Adipose tissue (tissue), 3 donors: Measurements from ENCODE around the gene SGIP1. TPM values are rescaled to one million over a fixed set of nuclear protein-coding genes. Genes with fewer than 3 reads are reported as not detected.

ENCODE experiments used
- H3K27ac ChIP-seq: one replicate; pipeline ENCODE4 v1.5.1; 2013; ENCODE audit warnings: low read depth, low read length
- WGBS, 3 donors: extraction: QIAGEN DNeasy Blood & Tissue Kit; methylation state at CpG; one replicate each; pipeline ENCODE4 v1.1.7; 2013; 5-methylcytosine and 5-hydroxymethylcytosine counted together
- polyA plus RNA-seq, 3 donors: library from polyadenylated mRNA; stranded (reverse); fragments of 200-250 nt; gene quantifications; one replicate each; pipeline ENCODE4 v1.2.3, GENCODE V29; 2013
- donor health status: healthy with polysubstance abuse.
- donor health status: Bipolar disorder and iron deficiency.
- donor health status: healthy.

Gene SGIP1
- polyA plus RNA-seq, 3 donors = 0.24 to 2.5 (median 2.1) TPM

DNA sequence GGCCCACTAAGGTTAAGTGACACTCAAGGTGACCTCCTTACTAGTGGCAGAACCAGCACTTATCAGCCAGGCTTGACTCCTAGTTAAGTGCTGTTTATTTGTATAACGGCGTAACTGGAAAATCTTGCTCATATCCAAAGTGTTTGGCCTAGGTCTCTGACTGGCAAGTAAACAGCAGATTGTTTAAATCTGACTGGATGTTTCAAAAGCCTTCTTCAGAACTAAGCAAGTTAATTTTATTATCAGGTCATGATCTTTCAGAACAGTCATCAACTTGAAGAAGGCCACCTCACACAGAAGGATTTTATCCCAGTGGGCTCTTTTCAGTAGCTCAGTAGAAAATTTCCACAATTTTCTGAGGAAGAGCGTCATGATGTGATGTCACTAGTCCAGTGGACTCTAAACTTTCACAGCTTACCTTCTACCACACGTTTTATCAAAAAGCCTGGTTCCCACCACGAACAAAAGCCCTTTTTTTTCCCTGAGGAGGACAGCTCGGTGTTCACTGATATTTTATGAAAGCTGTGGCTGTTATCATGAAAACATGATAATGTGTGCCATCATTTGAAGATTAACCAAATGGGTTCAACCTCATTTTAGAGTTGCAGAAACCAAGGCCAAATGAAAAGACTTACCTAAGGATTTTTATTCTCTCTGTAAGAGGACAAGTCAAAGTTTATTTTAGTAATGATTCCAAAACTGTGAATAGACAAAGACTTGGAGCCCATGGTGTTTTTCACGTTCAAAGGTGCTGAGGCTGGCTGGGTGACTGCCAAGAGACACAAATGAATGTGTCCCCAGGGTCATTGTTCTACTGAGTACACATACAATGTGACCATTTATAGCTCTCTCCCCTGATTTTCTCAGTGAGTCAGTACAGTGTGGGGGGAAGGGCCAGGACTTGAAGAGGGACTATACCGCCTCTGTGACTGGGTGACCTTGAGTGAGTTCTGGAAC, 9.1 kb downstream of the SGIP1 start:
- H3K27ac ChIP-seq = no peak overlapping the region
- WGBS, 3 donors = 29 to 70% (median 60%) methylated on average over 8 of the region's 8 CpGs

DNA sequence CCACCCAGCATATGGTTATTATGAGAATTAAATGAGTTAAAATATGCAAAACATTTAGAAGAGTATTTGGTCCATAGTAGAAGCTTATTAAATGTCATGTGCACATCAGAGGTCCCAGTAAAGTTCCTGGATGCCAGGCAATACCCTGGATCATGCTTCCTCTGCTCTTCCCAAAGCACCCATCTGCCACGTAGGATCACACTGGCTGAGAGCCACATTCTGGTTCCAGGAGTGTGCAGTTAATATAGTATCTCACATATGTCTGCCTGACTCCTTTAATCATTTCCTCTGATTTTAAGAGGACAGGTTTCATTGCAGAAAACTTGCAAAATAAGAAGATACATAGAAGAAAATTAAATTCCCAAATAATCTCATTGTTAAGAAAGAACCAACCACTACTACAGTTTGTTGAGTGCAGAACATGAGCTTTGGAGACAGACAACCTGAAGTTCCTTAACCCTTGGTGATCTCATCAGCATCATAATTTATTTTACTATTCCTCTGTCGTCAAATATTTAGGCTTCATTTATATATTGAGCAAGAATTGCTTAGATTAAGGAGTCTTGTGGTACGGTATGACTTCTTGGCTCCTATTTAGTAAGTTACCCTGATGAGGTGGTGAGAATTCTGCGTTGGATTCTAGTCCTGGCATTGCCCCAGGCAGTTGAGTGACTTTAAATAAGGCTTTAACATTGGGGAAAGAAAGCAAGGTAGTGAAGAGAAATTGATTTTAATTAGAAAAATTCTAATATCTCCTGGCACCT, 12.3 kb downstream of the SGIP1 start:
- WGBS, 3 donors = 62 to 67% (median 63%) methylated on average over 4 of the region's 4 CpGs
- no peak overlapping the region for H3K27ac ChIP-seq

DNA sequence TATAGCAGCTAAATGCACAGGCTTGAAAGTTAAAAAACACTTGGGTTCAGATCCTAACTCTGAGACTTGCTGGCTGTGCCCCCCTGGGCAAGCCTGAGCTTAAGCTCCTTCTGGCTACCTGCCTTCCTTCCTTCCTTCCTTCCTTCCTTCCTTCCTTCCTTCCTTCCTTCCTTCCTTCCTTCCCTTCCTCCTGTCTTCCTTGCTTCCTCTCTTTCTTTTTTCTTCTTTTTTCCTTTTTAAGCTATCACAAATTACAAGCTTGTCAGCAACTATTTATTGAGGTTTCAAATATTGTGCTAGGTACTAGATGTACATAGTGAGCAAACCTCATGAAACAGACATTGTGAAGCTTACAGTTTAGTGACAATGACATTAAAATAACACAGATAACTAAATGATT, 15.1 kb downstream of the SGIP1 start:
- H3K27ac ChIP-seq = no peak overlapping the region

DNA sequence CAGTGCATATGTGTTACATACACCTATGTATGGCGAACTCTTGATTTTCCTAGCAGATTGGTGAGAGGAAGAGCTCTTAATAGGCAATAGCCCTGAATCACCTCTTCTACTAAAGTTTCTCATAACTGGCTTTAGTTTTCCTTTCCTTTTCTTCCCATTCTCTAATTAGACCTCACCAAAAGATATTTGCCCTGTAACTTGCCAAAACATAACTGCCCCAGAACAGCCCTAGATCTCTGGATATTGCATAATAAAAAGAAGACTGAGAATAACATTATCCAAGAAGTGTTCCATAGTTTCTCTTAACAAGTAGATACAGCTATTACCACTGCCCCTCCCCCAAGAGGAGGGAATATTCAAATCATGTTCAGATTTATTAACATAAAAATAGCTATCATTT, 16.3 kb downstream of the SGIP1 start:
- WGBS, 3 donors = 96 to 100% (median 97%) methylated on average over 1 of the region's 1 CpG
- no peak overlapping the region for H3K27ac ChIP-seq

DNA sequence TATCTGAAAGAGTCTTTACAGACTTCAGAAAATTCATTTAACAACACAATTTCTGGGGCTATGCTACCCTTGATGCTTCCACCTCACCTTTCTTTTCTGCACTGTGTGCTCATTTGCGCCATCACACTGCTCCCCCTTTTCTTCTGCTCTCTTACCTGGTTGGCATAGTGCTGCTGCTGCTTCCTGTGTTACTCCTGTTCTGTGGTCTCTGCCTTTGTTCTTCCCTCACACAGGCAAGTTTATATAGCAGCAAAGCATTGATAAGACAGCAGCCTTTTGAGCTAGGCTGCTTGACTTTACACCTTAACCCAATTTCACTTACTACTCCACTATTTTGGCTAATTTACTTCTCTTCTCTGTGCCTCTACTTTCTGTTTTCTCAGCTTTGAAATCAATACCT, 18.3 kb downstream of the SGIP1 start:
- 60 to 82% (median 63%) methylated on average over 1 of the region's 1 CpG for WGBS, 3 donors
- H3K27ac ChIP-seq = no peak overlapping the region

DNA sequence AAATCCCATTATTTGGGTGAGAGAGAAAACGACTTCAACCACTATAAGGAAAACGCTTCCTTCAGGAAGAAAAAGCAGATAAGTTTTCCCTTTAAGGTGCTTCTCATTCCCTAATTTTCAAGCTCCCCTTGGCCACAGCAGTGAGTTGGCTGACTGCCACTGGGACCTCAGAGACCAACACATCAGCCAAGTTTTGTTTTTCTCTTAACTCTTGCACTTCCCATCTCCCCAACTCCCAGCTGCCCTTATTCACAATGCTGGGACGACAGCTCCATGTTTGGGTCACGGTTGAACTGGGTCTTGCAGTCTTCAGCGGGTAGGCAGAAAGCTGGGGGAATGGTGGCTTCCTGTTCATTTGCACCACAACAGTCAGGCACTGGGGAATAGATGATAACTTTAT, 18.9 kb downstream of the SGIP1 start:
- 31 to 38% (median 32%) methylated on average over 5 of the region's 5 CpGs for WGBS, 3 donors
- H3K27ac ChIP-seq = no peak overlapping the region

DNA sequence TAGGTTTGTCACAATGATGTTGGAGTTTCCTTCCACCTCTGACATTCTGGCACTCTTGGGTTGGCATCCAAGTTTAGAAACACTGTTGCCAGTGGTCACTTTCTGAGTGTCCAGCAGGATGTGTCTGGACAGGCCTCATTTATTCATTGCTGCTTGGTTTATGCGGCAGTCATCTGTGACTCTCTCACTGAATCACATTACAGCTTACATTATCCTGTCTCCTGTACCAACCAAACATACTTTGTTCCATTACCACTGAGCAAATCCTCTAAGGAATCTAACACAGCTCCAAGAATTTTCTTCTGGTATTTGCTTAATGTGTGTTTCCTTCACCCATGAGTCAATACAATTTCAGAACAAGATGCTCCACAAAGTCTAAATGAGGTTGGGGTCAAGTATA, 19.9 kb downstream of the SGIP1 start:
- WGBS, 3 donors = 89 to 96% (median 92%) methylated on average over 1 of the region's 1 CpG
- H3K27ac ChIP-seq = no peak overlapping the region

DNA sequence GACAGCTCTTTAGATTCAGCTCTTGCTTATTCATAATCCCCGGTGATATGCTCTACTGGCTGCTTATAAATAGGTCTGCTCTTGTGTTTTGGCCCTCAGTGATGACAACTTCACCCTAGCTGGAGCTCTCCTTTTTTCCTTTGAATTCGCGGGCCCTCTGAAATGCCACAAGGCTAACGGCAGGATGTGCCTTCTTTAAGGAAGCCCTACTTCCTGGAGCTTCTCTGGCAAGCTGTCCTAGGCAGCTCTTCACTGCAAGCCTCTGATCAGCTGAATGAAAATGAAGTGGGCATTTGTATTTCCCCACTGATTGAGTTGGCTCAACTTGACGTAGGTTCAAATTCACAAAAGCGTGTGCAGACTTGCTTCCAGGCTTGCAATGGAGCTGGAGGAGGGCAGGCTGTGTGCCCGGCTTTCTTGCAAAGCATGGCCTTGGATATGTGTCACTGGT, 22.2 kb downstream of the SGIP1 start:
- no peak overlapping the region for H3K27ac ChIP-seq
- 60 to 79% (median 71%) methylated on average over 7 of the region's 7 CpGs for WGBS, 3 donors

DNA sequence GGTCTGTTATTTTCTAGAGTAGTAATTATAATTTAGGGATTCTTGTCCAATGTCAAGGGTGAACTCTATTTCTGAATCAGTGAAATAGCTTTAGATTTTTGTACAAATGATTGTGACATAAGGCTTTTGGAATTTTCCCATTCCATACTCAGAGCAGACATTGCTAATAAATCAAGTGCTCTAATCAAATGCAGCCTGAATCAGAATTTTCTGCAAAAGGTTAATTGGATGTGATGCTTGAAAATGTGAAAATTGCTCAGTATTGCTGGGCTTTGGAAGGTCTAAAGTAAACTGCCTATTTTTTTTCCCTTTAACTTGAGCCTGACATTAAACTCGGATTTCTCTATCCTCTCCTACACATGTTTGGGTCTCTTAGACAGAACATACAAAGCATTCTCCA, 23.2 kb downstream of the SGIP1 start:
- no peak overlapping the region for H3K27ac ChIP-seq
- WGBS, 3 donors = 40 to 65% (median 63%) methylated on average over 1 of the region's 1 CpG

DNA sequence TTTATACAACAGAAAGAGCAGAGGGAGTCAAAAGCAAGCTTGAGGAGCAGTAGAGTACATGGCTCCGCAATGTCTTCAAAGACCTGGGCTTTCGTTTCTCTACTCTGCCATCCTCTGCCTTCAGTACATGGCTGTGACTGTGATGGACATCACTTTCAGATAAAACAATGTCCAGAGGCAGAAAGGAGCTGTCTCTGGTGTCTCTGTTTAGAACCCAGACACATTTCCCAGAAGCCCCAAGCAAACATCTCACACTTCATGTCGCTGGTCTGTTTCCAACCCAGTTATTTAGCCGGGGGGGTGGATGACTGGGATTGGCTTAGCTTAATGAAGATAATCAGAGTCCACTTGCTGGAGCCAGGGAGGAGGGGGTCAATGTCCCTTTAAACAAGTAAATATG, 25.6 kb downstream of the SGIP1 start:
- 74 to 89% (median 87%) methylated on average over 4 of the region's 4 CpGs for WGBS, 3 donors
- no peak overlapping the region for H3K27ac ChIP-seq

DNA sequence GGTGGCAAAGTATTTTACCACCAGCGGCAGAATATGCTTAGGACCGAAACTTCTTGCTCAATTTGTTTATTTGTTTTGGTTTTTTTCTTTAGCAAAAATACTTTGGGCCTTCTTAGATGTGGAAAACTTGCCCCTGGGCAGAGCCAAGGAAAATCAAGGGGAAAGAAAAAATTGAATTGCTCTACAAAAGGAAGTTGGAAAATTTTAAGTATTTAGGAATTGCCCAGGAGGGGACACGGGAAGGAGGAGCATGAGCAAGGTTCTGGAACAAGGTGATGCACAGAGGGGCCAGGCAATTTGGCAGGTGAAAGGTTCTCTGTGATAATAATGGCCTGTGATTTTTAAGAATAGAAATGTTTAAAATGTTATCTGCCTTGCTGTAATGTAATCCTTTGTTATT, 28.6 kb downstream of the SGIP1 start:
- H3K27ac ChIP-seq = no peak overlapping the region
- whole genome bisulfite sequencing, 3 donors = 59 to 76% (median 71%) methylated on average over 3 of the region's 3 CpGs

DNA sequence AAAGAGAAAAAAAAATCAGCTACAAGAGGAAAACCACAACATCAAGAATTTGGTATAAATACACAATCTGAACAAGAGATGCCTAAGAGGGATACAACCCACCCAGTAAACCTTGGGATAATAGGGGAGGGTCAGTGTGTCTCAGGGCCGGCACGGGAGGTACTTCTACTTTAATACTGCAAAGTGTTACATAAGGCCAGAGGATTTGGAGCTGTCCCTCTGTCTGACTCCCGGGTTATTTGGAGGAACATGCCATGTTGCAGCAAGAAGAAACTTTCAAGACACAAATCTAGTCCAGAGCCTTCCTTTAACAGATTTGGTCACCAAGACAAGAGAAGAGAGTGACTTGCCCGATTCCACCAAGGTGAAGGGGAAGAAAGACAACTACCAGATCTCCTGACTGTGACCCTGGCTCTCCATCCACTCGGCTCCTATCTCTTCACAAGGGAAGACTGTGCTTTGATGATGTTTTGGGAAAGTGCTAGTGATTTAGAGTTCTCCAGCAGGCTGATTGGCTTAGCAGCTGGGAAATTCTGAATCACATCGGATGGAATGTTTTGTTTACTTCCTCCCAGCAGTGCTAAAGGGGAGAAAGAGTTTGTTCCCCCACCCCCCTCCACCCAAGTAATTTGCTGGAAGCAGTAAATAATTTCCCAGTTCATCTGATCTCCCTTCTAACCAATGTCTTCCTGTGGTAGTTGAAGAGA, 29.3 kb downstream of the SGIP1 start:
- H3K27ac ChIP-seq = no peak overlapping the region
- 41 to 55% (median 53%) methylated on average over 6 of the region's 6 CpGs for WGBS, 3 donors

DNA sequence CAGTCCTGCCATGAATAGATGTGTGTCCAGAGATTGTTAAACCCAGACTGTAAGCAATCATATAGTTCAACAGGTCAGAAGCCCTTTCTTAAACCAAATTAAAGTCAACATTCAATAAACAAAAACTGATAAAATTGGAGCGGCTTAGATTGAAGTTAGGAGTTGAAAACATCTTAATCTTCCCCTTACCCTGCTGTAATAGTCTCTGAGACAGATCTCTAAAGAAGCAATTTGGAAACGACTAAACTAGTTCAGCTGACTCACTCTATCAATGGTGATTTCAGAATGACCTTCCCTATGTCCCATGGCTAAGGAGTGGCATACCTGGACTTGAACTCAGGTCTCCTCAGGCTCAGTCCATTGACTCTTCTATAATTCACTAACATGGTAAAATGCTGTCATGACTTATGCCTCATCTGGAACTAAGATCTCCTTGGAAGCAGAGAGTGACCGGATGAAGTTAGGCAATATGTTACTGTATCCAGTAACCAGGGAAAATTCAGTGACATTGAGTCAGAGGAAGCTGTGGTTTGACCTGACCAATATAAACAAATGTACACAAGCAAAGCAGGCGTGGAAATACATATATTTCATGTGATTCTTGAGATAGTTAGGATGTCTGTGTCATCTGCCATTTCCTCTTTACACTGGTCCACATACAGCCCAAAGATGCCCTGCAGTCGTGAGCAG, 30.1 kb downstream of the SGIP1 start:
- WGBS, 3 donors = 46 to 56% (median 48%) methylated on average over 5 of the region's 5 CpGs
- no peak overlapping the region for H3K27ac ChIP-seq

DNA sequence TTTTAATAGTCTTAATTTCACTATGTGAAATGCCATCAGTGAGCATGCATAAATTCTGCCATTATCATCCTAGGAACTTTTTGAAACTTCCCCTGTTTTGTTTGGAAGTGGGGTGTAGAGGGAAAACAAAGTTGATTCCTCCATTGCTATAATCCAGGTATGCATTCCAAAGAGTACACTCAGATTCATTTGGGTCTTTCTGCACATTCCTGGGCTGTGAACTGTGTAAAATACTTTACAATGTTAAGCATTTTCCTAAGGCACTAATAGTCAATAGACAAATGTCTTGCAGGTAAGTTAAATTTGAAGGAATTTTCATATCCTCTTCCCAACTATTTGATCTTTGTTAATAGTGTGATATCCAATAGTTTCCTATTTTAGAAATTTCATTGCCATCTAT, 36.2 kb downstream of the SGIP1 start:
- no peak overlapping the region for H3K27ac ChIP-seq

DNA sequence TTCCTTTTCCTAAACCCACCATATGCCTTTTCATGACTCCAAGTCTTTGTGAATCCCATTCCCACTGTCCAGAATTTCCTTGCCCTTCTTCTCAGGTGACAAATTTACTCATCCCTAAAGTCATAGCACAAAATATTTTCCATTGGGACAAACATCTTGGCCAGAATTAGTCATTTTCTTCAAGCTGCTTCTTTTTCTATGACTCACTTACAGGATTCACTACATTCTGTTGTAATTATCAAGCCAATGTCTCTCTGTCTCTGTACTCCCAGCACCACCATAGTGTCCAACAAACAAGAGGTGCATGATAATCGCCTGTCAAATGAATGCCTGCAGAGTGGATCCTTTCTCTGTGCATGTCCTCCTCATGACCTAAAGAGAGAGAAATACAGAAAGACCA, 37.8 kb downstream of the SGIP1 start:
- no peak overlapping the region for H3K27ac ChIP-seq
- WGBS, 3 donors = 65 to 87% (median 82%) methylated on average over 1 of the region's 1 CpG

DNA sequence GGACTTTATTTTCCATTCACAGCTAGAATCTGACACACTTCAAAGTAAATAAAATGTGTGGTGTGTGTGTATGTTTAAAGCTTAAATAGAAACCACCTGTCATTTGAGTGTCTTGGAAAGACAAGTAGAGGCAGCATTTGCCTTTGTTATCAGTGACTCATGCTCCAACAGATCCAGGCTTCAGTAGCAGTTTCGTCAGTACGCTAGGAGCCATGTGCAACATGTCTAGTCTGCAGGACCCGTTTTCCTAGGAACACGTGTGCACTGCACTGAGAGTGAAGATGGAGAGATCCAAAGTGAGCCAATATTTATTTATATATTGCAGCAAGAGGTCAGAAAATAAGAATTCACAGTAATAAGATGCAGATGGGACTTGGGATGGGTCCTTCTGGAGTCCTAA, 41.8 kb downstream of the SGIP1 start:
- no peak overlapping the region for H3K27ac ChIP-seq
- WGBS, 3 donors = 62 to 69% (median 63%) methylated on average over 4 of the region's 4 CpGs

DNA sequence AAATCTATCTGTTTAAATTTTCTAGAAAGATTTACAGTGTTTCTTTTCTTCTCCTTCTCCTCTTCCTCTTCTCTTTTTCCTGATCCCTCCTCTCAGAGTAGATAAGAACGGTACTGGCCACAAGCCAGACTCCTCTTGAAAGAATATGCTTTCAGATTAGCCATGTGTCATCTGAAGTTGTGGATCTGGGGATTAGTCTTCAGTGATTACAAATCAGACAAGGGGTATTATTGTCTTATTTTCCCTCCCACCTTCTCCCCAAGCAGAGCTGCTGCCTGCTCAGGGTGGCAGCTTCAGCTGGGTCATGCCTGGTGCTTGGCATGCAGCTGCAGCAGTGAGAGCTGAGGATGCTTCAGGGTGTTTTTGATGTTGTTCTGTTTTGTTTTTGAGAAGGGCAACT, 42.7 kb downstream of the SGIP1 start:
- 7 to 26% (median 8%) methylated on average over 1 of the region's 1 CpG for WGBS, 3 donors
- H3K27ac ChIP-seq = no peak overlapping the region

DNA sequence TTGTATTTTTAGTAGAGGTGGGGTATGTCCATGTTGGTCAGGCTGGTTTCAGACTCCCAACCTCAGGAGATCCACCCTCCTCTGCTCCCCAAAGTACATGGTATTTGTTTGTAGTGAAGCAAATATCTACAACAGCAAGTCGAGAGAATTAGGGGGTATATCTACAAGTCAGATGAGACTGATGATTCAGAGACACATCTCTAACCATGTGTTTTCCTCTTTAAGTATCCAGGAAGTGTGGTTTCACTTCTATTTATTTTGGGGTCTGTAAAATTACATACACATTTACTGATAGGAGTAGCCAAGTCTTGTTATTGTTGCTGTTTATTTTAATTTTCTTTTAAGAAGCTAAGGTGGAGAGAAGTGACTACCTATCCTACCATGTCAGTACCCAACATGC, 44.9 kb downstream of the SGIP1 start:
- H3K27ac ChIP-seq = no peak overlapping the region
- WGBS, 3 donors = 0 to 52% (median 36%) methylated on average over 1 of the region's 1 CpG

DNA sequence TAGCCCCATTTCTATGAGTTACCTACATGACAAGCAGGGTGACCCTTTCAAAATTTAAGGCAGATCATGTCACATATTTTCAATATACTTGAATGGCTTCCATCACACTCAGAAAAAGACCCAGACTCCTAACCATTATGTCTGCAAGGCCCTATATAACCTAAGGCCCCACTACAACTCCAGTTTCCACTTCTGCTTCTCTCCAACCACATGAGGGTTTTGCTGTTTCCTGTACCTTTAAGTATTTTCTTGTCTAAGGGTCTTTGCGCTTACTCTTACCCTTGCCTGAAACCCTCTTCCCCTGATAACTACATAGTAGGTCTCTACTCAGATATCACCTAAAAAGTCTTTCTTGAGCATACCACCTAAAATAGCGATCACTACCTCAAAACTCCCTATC, 46.1 kb downstream of the SGIP1 start:
- H3K27ac ChIP-seq = no peak overlapping the region
- whole genome bisulfite sequencing, 3 donors = 63 to 79% (median 76%) methylated on average over 2 of the region's 2 CpGs
